Adipocyte (in vitro differentiated cells): ENCODE results near the gene GLIS1.

ENCODE experiments used
- DNase-seq: peaks from one replicate; pipeline ENCODE4 v3.0.0-alpha.2; 2015; ENCODE audit warnings: low read depth
- H3K27me3 ChIP-seq: replicated peaks from 2 replicates; pipeline ENCODE4 v1.7.0; 2013; ENCODE audit warnings: mild to moderate bottlenecking, low read length, moderate library complexity; ENCODE audit not compliant: control insufficient read depth, insufficient read depth
- H3K36me3 ChIP-seq: 2 replicates; pipeline ENCODE4 v1.7.0; 2013; ENCODE audit warnings: low read length, mild to moderate bottlenecking, moderate library complexity; ENCODE audit not compliant: control insufficient read depth, insufficient read depth, severe bottlenecking
- H3K4me1 ChIP-seq: 2 replicates; pipeline ENCODE4 v1.7.0; 2013; ENCODE audit warnings: mild to moderate bottlenecking, low read length, moderate library complexity; ENCODE audit not compliant: control insufficient read depth, insufficient read depth
- H3K4me3 ChIP-seq: 2 replicates; pipeline ENCODE4 v1.7.0; 2013; ENCODE audit warnings: mild to moderate bottlenecking, low read length, moderate library complexity
- H3K9ac ChIP-seq: 2 replicates; pipeline ENCODE4 v1.7.0; 2013; ENCODE audit warnings: mild to moderate bottlenecking, low read length, moderate library complexity
- H3K9me3 ChIP-seq: 2 replicates; pipeline ENCODE4 v1.7.0; 2013; ENCODE audit warnings: mild to moderate bottlenecking, low read length, moderate library complexity; ENCODE audit not compliant: control insufficient read depth

GLIS1 gene

DNA sequence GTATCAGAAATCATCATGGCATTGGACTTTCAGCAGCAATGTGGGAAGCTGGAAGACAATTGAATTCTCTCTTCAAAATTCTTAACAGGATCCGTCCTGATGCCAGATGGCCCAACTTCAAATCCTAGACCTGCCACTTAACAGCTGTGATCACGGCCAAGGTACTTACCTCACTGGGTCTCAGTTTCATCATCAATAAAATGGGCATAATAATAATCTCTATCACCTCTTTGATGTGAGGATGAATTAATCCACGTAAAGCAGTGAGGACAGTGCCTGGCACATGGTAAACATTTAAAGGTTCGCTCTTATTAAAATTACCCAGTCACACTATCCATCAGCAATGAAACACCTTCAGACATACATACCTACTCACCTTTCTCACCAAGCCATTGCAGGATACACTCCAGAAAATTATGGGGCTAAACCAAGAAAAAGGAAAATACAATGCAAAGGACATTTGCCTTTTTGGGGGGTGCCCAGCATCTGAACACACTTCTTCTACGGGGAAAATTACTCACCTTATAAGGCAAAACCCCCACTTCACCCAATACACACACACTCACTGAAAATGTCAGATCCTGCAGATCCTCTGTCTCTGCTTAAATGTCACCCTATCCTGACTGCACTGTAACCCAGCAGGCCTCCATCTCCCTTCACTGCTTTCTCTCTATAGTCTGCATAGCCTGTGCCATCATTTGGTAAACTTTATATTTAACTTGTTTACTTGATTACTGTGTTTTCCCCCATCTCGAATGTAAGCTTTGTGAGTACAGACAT lies 21.7 kb downstream of the GLIS1 start:
- H3K36me3 ChIP-seq = no peaks in the 10 kb centered on the region
- DNase-seq = no peak
- H3K4me3 ChIP-seq = no peak overlapping the region
- peaks cover 9% of the 10 kb centered on the region for H3K27me3 ChIP-seq
- peaks cover 26% of the 10 kb centered on the region for H3K4me1 ChIP-seq
- no peak overlapping the region for H3K9ac ChIP-seq
- H3K9me3 ChIP-seq = no peaks in the 10 kb centered on the region

- Histone ChIP-seq H3K9me3 (no peaks in the 10 kb centered on the region), H3K27me3 (peaks cover 9% of the 10 kb centered on the region), H3K4me3 (no peak overlapping the region), H3K36me3 (no peaks in the 10 kb centered on the region), H3K4me1 (peaks cover 18% of the 10 kb centered on the region), H3K9ac (no peak overlapping the region)
- DNase-seq = no peak
These were observed 22.8 kb downstream of the GLIS1 start for GRCh38 chr1:53716150-53716549.

- DNase-seq = no peak
- H3K4me3 ChIP-seq = no peak overlapping the region
These were observed 23.5 kb downstream of the GLIS1 start for GRCh38 chr1:53715478-53715877.

DNA sequence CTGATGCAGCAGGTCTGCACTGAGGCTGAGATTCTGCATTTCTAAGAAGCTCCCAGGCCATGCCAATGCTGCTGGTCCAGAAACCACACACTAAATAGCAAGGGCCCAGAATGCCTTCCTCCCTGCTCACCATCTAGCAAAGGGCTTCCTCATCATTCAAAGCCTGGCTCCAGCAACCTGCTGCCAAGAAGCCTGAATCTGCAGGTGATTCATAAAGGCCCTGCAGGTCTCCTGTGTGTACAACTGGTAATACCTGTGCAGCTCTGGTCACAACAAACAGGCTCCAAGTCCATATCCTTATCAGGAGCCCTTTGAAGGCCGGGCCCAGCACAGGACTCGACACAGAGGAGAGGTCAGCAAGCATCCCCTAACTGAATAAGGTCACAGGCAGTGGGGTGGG lies 26.7 kb downstream of the GLIS1 start:
- H3K27me3 ChIP-seq = peaks cover 12% of the 10 kb centered on the region

More at GRCh38 chr1:53715478-53715877, 23.5 kb downstream of the GLIS1 start:
- Histone ChIP-seq H3K9me3 (no peaks in the 10 kb centered on the region), H3K9ac (no peak overlapping the region), H3K36me3 (no peaks in the 10 kb centered on the region), H3K4me1 (peaks cover 14% of the 10 kb centered on the region), H3K27me3 (peaks cover 9% of the 10 kb centered on the region)

DNA sequence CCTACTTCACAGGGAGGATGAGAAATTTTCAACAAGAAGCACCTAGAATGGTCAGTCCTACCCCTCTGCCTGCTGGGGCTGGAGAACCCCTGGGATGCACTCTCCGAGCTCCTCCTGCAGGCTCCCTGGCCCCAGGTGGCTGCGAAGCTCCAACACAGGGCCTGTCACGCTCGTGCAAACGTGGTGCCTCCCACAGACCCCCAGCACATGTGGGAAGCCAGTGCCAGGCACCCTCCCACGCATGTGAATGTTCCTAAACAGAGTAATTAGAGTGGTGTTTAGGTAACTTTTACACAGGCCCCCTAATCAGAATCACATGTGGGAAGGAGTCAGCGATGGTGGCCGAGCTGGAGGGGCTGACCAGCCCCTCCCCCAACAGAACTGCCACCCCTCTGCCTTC lies 28.4 kb downstream of the GLIS1 start:
- H3K36me3 ChIP-seq = no peaks in the 10 kb centered on the region
- peaks cover 28% of the 10 kb centered on the region for H3K27me3 ChIP-seq
- no peak overlapping the region for H3K4me3 ChIP-seq
- no peak for DNase-seq
- no peaks in the 10 kb centered on the region for H3K4me1 ChIP-seq
- H3K9me3 ChIP-seq = no peaks in the 10 kb centered on the region
- no peak overlapping the region for H3K9ac ChIP-seq

More for the DNA sequence above, 26.7 kb downstream of the GLIS1 start:
- Histone ChIP-seq H3K4me1 (no peaks in the 10 kb centered on the region), H3K9me3 (no peaks in the 10 kb centered on the region), H3K4me3 (no peak overlapping the region), H3K36me3 (no peaks in the 10 kb centered on the region), H3K9ac (no peak overlapping the region)
- DNase-seq = no peak

DNA sequence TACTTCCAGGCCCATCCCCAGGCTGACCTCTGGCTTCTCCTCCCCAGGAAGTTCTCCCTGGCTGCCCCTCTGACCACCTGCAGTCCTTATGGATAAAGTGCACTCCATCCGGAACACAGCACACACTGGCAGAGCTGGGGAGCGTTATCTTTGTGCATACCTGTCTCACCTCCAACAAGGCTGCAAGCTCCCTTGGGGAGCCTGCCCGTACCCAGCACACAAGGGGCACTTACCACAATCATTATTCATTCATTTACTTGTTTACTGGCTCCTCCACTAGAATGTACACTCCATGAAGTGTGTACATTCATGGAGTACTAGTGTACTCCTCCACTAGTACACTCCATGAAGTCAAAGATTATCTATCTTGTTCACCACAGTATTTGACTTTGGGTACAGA lies 30.3 kb downstream of the GLIS1 start:
- Histone ChIP-seq H3K4me1 (peaks cover 5% of the 10 kb centered on the region), H3K4me3 (no peak overlapping the region), H3K36me3 (no peaks in the 10 kb centered on the region), H3K27me3 (peaks cover 41% of the 10 kb centered on the region), H3K9me3 (no peaks in the 10 kb centered on the region), H3K9ac (no peak overlapping the region)
- no peak for DNase-seq

DNA sequence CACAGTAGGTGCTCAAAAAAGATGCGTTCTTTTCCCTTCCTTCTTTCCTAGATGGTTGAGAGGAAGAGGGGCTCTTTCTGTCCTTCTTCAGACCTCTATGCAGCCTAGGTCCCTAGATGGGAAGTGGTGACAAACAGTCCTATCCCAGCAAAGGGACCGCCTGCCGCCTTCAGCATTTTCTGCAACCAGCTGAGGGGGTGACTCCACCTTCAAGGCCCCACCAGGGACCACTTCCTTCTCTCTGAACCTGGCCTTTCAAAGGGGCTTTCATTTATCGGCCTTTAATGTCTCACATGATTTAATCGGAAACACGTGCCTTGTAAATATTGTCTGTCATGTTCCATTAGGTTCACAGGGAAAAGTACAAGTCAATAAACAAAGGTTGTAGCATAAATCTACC lies 32.6 kb downstream of the GLIS1 start:
- DNase-seq = no peak
- Histone ChIP-seq H3K4me1 (peaks cover 5% of the 10 kb centered on the region), H3K9me3 (no peaks in the 10 kb centered on the region), H3K9ac (no peak overlapping the region), H3K27me3 (peaks cover 37% of the 10 kb centered on the region), H3K36me3 (no peaks in the 10 kb centered on the region), H3K4me3 (no peak overlapping the region)

DNA sequence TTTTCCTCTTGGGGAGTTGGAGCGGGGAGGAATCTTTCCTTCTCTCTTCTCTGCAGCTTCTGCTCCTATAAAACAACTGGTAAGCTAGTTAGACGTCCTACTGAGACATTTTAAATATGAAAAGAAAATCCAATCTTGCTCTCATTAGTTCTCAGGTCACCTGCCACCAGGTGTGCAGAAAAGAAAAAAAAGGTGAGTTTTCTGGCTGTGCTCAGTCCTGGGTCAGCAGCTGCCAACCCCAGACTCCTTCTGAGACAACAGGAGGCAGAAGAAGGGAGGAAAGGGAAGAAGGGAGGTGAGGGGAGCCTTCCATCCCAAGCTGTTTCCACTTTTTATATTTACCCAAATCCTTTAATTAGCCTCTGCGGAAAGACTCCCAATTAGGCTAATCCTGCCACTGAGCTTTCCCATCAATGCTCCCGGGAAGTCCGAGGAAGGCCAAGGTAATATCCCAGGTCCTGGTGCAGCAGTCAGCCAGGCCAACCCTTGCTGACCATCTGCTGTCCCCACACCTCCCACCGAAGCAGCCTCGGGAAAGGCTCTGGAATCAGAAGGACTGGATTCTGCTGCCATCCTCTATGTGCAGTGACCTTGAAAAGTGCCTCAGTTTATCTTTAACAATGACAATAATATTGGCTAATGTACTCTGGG lies 33.4 kb downstream of the GLIS1 start:
- Histone ChIP-seq H3K4me1 (peaks cover 5% of the 10 kb centered on the region), H3K9ac (no peak overlapping the region), H3K36me3 (no peaks in the 10 kb centered on the region), H3K27me3 (peaks cover 37% of the 10 kb centered on the region), H3K9me3 (peaks cover 6% of the 10 kb centered on the region), H3K4me3 (no peak overlapping the region)
- no peak for DNase-seq

- peaks cover 6% of the 10 kb centered on the region for H3K9me3 ChIP-seq
- H3K27me3 ChIP-seq = peaks cover 37% of the 10 kb centered on the region
- H3K9ac ChIP-seq = no peak overlapping the region
- no peaks in the 10 kb centered on the region for H3K36me3 ChIP-seq
- H3K4me1 ChIP-seq = peaks cover 5% of the 10 kb centered on the region
- H3K4me3 ChIP-seq = no peak overlapping the region
- DNase-seq = no peak
These were observed 34.0 kb downstream of the GLIS1 start for GRCh38 chr1:53704804-53705445.

- H3K9ac ChIP-seq = no peak overlapping the region
- H3K4me3 ChIP-seq = no peak overlapping the region
- DNase-seq = no peak
- peaks cover 6% of the 10 kb centered on the region for H3K9me3 ChIP-seq
- H3K36me3 ChIP-seq = no peaks in the 10 kb centered on the region
- H3K4me1 ChIP-seq = peaks cover 5% of the 10 kb centered on the region
- peaks cover 37% of the 10 kb centered on the region for H3K27me3 ChIP-seq
These were observed 34.7 kb downstream of the GLIS1 start for GRCh38 chr1:53704304-53704703.

DNA sequence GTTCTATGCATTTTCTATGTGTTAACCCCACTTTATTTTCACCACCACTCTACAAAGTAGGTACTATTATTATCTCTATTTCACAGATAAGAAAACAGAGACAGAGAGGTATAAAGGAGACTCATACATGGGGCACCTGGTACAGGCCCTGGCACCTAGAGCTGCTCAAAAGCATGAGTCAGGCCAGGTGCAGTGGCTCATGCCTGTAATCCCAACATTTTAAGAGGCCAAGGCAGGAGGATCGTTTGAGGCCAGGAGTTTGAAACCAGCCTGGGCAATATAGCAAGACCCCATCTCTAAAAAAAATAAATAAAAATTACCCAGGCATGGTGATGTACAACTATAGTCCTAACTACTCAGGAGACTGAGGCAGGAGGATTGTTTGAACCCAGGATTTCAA lies 35.8 kb downstream of the GLIS1 start:
- H3K4me3 ChIP-seq = no peak overlapping the region
- H3K27me3 ChIP-seq = peaks cover 30% of the 10 kb centered on the region
- H3K4me1 ChIP-seq = peaks cover 5% of the 10 kb centered on the region
- H3K36me3 ChIP-seq = no peaks in the 10 kb centered on the region
- peaks cover 6% of the 10 kb centered on the region for H3K9me3 ChIP-seq
- no peak overlapping the region for H3K9ac ChIP-seq
- DNase-seq = no peak
